K562 (cell line): ENCODE data around the gene NCOA1. TPM values are rescaled to one million over a fixed set of nuclear protein-coding genes. Genes with fewer than 3 reads are reported as not detected.

Source experiments
- ATAC-seq: fragments of 200-7000 bp; cut with Tn5 transposase; 3 replicates; pipeline ENCODE4 v1.9.1; 2020; ENCODE audit warnings: moderate library complexity
- BruUV-seq: library from RNA; stranded (reverse); fragments of 400-500 nt; replicated peaks from 2 replicates; lab custom pipeline; 2021; lab: Mats Ljungman, UMichigan
- CTCF ChIA-PET: fragments of 300-600 bp; formaldehyde crosslinking; extraction: SDS; loops from one replicate; lab custom pipeline; 2021; ENCODE audit warnings: low intra/inter-chr PET ratio; lab: Yijun Ruan, JAX
- POLR2A ChIA-PET: fragments of 300-600, 350-650 bp; sonication (Branson Sonifier 250); formaldehyde crosslinking; extraction: SDS; loops from one replicate; lab custom pipeline; 2021; ENCODE audit warnings: antibody characterized with exemption, inconsistent platforms; lab: Yijun Ruan, JAX
- DNase-seq, 4 experiments: peaks; one replicate each; pipeline versions ENCODE4 v3.0.0 to v3.0.0-alpha.2; 2011 to 2018; ENCODE audit warnings: low spot score in 3 of 4, mixed read lengths in 3 of 4; ENCODE audit errors: extremely low read depth in 1 of 4
- FAIRE-seq: peaks from 2 replicates; lab custom pipeline; 2011; peaks lifted over from hg19 to GRCh38; lab: Jason Lieb, UNC
- H2AFZ ChIP-seq: 2 replicates; pipeline ENCODE4 v1.6.0; 2011; ENCODE audit warnings: low read depth, low read length, control low read depth, inconsistent platforms
- H3K27ac ChIP-seq: fragments of 200-600 bp; 3 replicates; pipeline ENCODE4 v1.8.0; 2011; ENCODE audit warnings: low read depth, mild to moderate bottlenecking, control low read depth, inconsistent platforms, low read length, moderate library complexity, mixed read lengths; ENCODE audit errors: extremely low read depth
- H3K27me3 ChIP-seq, 2 experiments: fragments of 300-600 bp in 1 of 2; 2 replicates in 1 of 2; 3 replicates in 1 of 2; pipeline versions ENCODE4 v1.6.0 to v1.8.0; 2011; ENCODE audit warnings: inconsistent platforms in 2 of 2, low read length in 2 of 2, mild to moderate bottlenecking in 1 of 2, mixed read lengths in 1 of 2, moderate library complexity in 1 of 2; ENCODE audit not compliant: control insufficient read depth in 2 of 2, insufficient read depth in 2 of 2
- H3K36me3 ChIP-seq: fragments of 300-600 bp; 3 replicates; pipeline ENCODE4 v1.8.0; 2011; ENCODE audit warnings: mild to moderate bottlenecking, low read length, inconsistent platforms; ENCODE audit not compliant: control insufficient read depth, insufficient read depth
- H3K4me1 ChIP-seq, 2 experiments: fragments of 200-600 bp in 1 of 2; replicated peaks in 1 of 2; 2 replicates in 1 of 2; 3 replicates in 1 of 2; pipeline versions ENCODE4 v1.5.1 to v1.8.0; 2011; ENCODE audit warnings: inconsistent platforms in 2 of 2, low read length in 2 of 2, mild to moderate bottlenecking in 1 of 2, mixed read lengths in 1 of 2, moderate library complexity in 1 of 2; ENCODE audit not compliant: control insufficient read depth in 2 of 2, insufficient read depth in 2 of 2
- H3K4me2 ChIP-seq: 2 replicates; pipeline ENCODE4 v1.6.1; 2011; ENCODE audit warnings: low read length, control low read depth, inconsistent platforms, mixed read lengths; ENCODE audit not compliant: insufficient read depth
- H3K4me3 ChIP-seq: fragments of 200-600 bp; sonication (generic), shearing (Covaris generic); 2 replicates; pipeline ENCODE4 v1.5.1; 2016; ENCODE audit warnings: control low read depth, inconsistent platforms
- H3K79me2 ChIP-seq: fragments of 200-600 bp; 3 replicates; pipeline ENCODE4 v1.8.0; 2011; ENCODE audit warnings: low read length, inconsistent platforms; ENCODE audit not compliant: control insufficient read depth, insufficient read depth
- H3K9ac ChIP-seq, 2 experiments: 2 replicates each; pipeline versions ENCODE4 v1.6.0 to v1.6.1; 2011; ENCODE audit warnings: low read depth in 2 of 2, low read length in 2 of 2, control low read depth in 1 of 2, inconsistent platforms in 1 of 2, mild to moderate bottlenecking in 1 of 2, mixed read lengths in 1 of 2; ENCODE audit not compliant: insufficient read depth in 1 of 2
- H3K9me1 ChIP-seq: one replicate; pipeline ENCODE4 v1.6.0; 2011; ENCODE audit warnings: inconsistent platforms, mild to moderate bottlenecking, low read length, moderate library complexity; ENCODE audit not compliant: control insufficient read depth, insufficient read depth
- H3K9me3 ChIP-seq: replicated peaks from 2 replicates; pipeline ENCODE4 v1.5.1; 2011; ENCODE audit warnings: low read depth, low read length, inconsistent platforms; ENCODE audit not compliant: control insufficient read depth, insufficient read depth
- H4K20me1 ChIP-seq: replicated peaks from 2 replicates; pipeline ENCODE4 v1.6.1; 2011; ENCODE audit warnings: low read length, inconsistent platforms, mixed read lengths; ENCODE audit not compliant: control insufficient read depth, insufficient read depth
- ARID2 ChIP-seq: fragments of 450-650 bp; IDR thresholded peaks from 2 replicates; pipeline ENCODE4 v1.6.1; 2017; ENCODE audit warnings: antibody characterized with exemption, mild to moderate bottlenecking
- EWSR1 ChIP-seq: fragments of 450-650 bp; IDR thresholded peaks from 2 replicates; pipeline ENCODE4 v1.6.1; 2018; ENCODE audit warnings: borderline replicate concordance, mild to moderate bottlenecking, low read depth, moderate library complexity; ENCODE audit not compliant: partially characterized antibody
- FIP1L1 ChIP-seq: fragments of 200-400 bp; formaldehyde crosslinking; IDR thresholded peaks from 2 replicates; pipeline ENCODE4 v1.6.1; 2018; ENCODE audit warnings: mild to moderate bottlenecking, low read depth, low read length; ENCODE audit not compliant: poor library complexity, severe bottlenecking
- HDGF ChIP-seq: fragments of 450-650 bp; IDR thresholded peaks from 2 replicates; pipeline ENCODE4 v1.6.1; 2016
- HNRNPH1 ChIP-seq: fragments of 200-400 bp; formaldehyde crosslinking; optimal IDR thresholded peaks from 2 replicates; pipeline ENCODE3; 2017; ENCODE audit warnings: low read depth, mild to moderate bottlenecking, low read length, moderate library complexity
- JUNB ChIP-seq: fragments of 450-650 bp; formaldehyde crosslinking; conservative IDR thresholded peaks from 2 replicates; pipeline ENCODE4 v1.4.0; 2020; ENCODE audit warnings: mild to moderate bottlenecking
- MCM7 ChIP-seq, 2 experiments: fragments of 450-650 bp; IDR thresholded peaks; 2 replicates each; pipeline ENCODE4 v1.6.1; 2016 to 2018
- RBM25 ChIP-seq: fragments of 200-400 bp; formaldehyde crosslinking; IDR thresholded peaks from 2 replicates; pipeline ENCODE4 v1.6.1; 2018; ENCODE audit warnings: low read length, low read depth, moderate library complexity; ENCODE audit not compliant: severe bottlenecking
- TAL1 ChIP-seq: fragments of 450-650 bp; IDR thresholded peaks from 2 replicates; pipeline ENCODE4 v1.6.1; 2016; ENCODE audit warnings: mild to moderate bottlenecking
- TARDBP ChIP-seq: fragments of 450-650 bp; IDR thresholded peaks from 2 replicates; pipeline ENCODE4 v1.6.1; 2016
- WGBS: fragments of 100-300 bp; shearing (Covaris generic); methylation state at CpG from one replicate; pipeline ENCODE4 v1.1.6; 2016; ENCODE audit warnings: low coverage, mixed read lengths; ENCODE audit not compliant: insufficient coverage; ENCODE audit errors: missing lambda C conversion rate; 5-methylcytosine and 5-hydroxymethylcytosine counted together
- in situ Hi-C: fragments of 300-500 bp; cut with MboI; formaldehyde crosslinking; loops from 4 replicates; pipeline ENCODE4 v1.15.0; 2018; ENCODE audit warnings: inconsistent platforms, mixed read lengths
- intact Hi-C: fragments of 100-400 bp; cut with micrococcal nuclease; formaldehyde crosslinking; loops from 2 replicates; pipeline ENCODE4 v1.14.2; 2022
- polyA plus RNA-seq, 8 experiments: library from polyadenylated mRNA; depleted of rRNA in 4 of 8; stranded (reverse) in 5 of 8; unstranded in 3 of 8; fragments of >200 nt; fragmentation: Nextera tagmentation in 2 of 8; fragmentation: Illumina TruSeq in 1 of 8; extraction: Ambion mirVana in 2 of 8; extraction: Trizol in 1 of 8; gene quantifications; 2 replicates each; pipeline versions ENCODE4 v1.2.1 to v1.2.3, GENCODE V29; 2011 to 2014; ENCODE audit warnings: inconsistent platforms in 1 of 8, missing spikeins in 1 of 8
- total RNA-seq, 7 experiments: library from RNA; depleted of rRNA in 6 of 7; stranded (reverse); fragments of >200 nt in 6 of 7; fragmentation: Illumina TruSeq in 2 of 7; extraction: Trizol in 2 of 7; gene quantifications; 2 replicates each; pipeline versions ENCODE4 v1.2.1 to v1.2.3, GENCODE V29; 2011 to 2021; ENCODE audit warnings: low replicate concordance in 1 of 7
- TF ChIP-seq, protein P1 (sequence below): fragments of 450-650 bp; formaldehyde crosslinking; IDR thresholded peaks from 2 replicates; pipeline ENCODE4 v1.4.0; 2020; ENCODE audit warnings: mild to moderate bottlenecking, mixed read lengths

Gene NCOA1
- total and polyA plus RNA-seq, 9 of the 15 experiments (the other 6 are each of a cell fraction or from before 2014, with no cell fraction given) = 4.9 to 25.7 (median 17.0) TPM

DNA sequence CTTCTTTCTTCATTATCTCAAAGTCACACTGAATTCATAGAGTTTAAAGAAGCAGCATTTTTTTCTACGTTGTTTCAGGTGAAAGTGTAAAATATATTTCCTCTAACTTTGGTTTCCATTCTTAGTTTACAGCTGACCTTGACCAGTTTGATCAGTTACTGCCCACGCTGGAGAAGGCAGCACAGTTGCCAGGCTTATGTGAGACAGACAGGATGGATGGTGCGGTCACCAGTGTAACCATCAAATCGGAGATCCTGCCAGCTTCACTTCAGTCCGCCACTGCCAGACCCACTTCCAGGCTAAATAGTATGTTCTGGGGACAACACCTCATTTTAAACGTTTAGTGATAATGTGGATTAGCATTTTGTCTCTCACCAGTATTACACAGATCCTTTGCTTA, 219.8 kb downstream of the NCOA1 start (continued):
- TF ChIP-seq HDGF (no peak), RBM25 (no peak)

DNA sequence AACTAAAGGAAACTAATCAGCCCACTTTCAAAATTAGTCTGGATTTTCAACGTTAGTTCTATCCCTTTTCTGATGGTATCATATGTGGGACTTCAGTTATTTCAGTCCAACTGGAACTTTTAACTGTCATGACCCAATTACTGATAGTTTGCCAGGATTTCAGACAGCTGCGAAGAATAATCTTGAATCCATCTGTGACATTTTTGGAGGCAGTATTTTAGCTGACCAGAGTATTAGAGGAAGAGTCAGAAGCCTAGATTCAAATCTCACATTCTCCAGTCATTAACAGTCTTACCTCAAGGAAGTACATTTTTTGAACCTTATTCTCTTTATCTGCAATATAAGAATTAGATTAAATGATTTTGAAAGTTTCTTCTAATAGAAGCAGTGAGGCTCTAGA, 220.8 kb downstream of the NCOA1 start:
- no peak overlapping the region for H3K9ac ChIP-seq
- H3K4me3 ChIP-seq = no peak overlapping the region
- no peaks in the 10 kb centered on the region for H3K27me3 ChIP-seq
- no peaks in the 10 kb centered on the region for H3K4me1 ChIP-seq
- no TSS peak for BruUV-seq
- ATAC-seq (no peak), FAIRE-seq (no peak), DNase-seq (no peak)
- no peak overlapping the region for H3K4me2 ChIP-seq
- WGBS = 57% methylated on average over 2 of the region's 2 CpGs
- no peak for TF ChIP-seq TARDBP
- no peak for TF ChIP-seq EWSR1
- TF ChIP-seq FIP1L1 = no peak
- TF ChIP-seq JUNB (CRISPR knock-in tag) = no peak
- TF ChIP-seq HNRNPH1 = no peak
- TF ChIP-seq, protein P1, sequence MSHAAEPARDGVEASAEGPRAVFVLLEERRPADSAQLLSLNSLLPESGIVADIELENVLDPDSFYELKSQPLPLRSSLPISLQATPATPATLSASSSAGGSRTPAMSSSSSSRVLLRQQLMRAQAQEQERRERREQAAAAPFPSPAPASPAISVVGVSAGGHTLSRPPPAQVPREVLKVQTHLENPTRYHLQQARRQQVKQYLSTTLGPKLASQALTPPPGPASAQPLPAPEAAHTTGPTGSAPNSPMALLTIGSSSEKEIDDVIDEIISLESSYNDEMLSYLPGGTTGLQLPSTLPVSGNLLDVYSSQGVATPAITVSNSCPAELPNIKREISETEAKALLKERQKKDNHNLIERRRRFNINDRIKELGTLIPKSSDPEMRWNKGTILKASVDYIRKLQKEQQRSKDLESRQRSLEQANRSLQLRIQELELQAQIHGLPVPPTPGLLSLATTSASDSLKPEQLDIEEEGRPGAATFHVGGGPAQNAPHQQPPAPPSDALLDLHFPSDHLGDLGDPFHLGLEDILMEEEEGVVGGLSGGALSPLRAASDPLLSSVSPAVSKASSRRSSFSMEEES (CRISPR knock-in tag) = no peak
- no peak for TF ChIP-seq MCM7 (IDR thresholded peaks at IDR 0.05)
- no peak for TF ChIP-seq TAL1
- no peak for TF ChIP-seq ARID2
- no peaks in the 10 kb centered on the region for H4K20me1 ChIP-seq
- H3K9me1 ChIP-seq = no peaks in the 10 kb centered on the region
- H3K79me2 ChIP-seq = no peaks in the 10 kb centered on the region
- H3K27ac ChIP-seq = no peak overlapping the region
- no peak overlapping the region for H2AFZ ChIP-seq
- H3K9me3 ChIP-seq = no peaks in the 10 kb centered on the region
- intact Hi-C loops (no loop called here), in situ Hi-C loops (no loop called here)
- ChIA-PET POLR2A (no interaction called here), CTCF (no interaction called here)
- peaks cover 36% of the 10 kb centered on the region for H3K36me3 ChIP-seq
